ENCODE data around the gene IZUMO1R.

GRCh38 chr11:94338651-94339050 lies 34.3 kb downstream of the IZUMO1R start:
- TF ChIP-seq CTCF (conservative IDR thresholded peaks at IDR 0.05 in 1 of 2, IDR thresholded peaks at IDR 0.05 in 1 of 2; ENCODE audit: extremely low read depth in 1 of 2, insufficient read depth in 1 of 2, low read depth in 1 of 2, low read length in 2 of 2) (no peak), EZH2 (IDR thresholded peaks at IDR 0.05; ENCODE audit: borderline replicate concordance, low read length) (no peak)

Measured in mammary epithelial cell (primary cell).